K562 (cell line): Measurements from ENCODE around the gene BMP2K.
"Not testable (repeated sequence)": the region's sequence is repeated elsewhere in the genome, so short reads cannot be mapped to it uniquely, and the experiment has no call there.

Source experiments
- RAD51 ChIP-seq: fragments of 450-650 bp; IDR thresholded peaks from 2 replicates; pipeline ENCODE4 v1.7.1; 2016; ENCODE audit warnings: low read depth, mild to moderate bottlenecking, borderline replicate concordance
- ZNF592 ChIP-seq: fragments of 450-650 bp; IDR thresholded peaks from 2 replicates; pipeline ENCODE4 v1.6.1; 2017; ENCODE audit warnings: antibody characterized with exemption, mild to moderate bottlenecking

GRCh38 chr4:78868712-78869111 lies 92.6 kb downstream of the BMP2K start:
- not testable (repeated sequence) for TF ChIP-seq ZNF592, RAD51
